Natural killer cell treated with Interleukin-12 subunit alpha and Interleukin-12 subunit beta and Interleukin-15 and Interleukin-18, amount 100 ng/mL, for 72 hours (primary cell): ENCODE results near the gene KIRREL2. TPM values are rescaled to one million over a fixed set of nuclear protein-coding genes. Genes with fewer than 3 reads are reported as not detected.
A peak's percentile ranks its signal among the peaks of the same experiment; 100 is the strongest.

Experiments used
- ATAC-seq, 2 donors: fragments of 150-1000 bp; cut with Tn5 transposase in 1 of 2; sonication (Bioruptor Pico), chemical (Tn5 transposase) in 1 of 2; 2 replicates each; pipeline ENCODE4 v1.10.0; 2021
- DNase-seq: peaks from one replicate; pipeline ENCODE4 v3.0.0; 2022; ENCODE audit warnings: low spot score
- H3K27ac Mint-ChIP-seq, 2 donors: 1 replicate in 1 of 2; 2 replicates in 1 of 2; pipeline ENCODE4 v1.8.0; 2022; ENCODE audit warnings: mixed read lengths in 2 of 2, mild to moderate bottlenecking in 1 of 2, moderate library complexity in 1 of 2
- H3K27me3 Mint-ChIP-seq, 2 donors: 1 replicate in 1 of 2; 2 replicates in 1 of 2; pipeline ENCODE4 v1.8.0; 2022; ENCODE audit warnings: mixed read lengths in 2 of 2
- H3K36me3 Mint-ChIP-seq: one replicate; pipeline ENCODE4 v1.8.0; 2022; ENCODE audit warnings: mixed read lengths
- H3K4me1 Mint-ChIP-seq, 2 donors: 1 replicate in 1 of 2; 2 replicates in 1 of 2; pipeline ENCODE4 v1.8.0; 2022; ENCODE audit warnings: low read depth in 2 of 2, mixed read lengths in 2 of 2, mild to moderate bottlenecking in 1 of 2
- H3K4me3 Mint-ChIP-seq: one replicate; pipeline ENCODE4 v1.8.0; 2022; ENCODE audit warnings: mixed read lengths
- H3K9me3 Mint-ChIP-seq: 2 replicates; pipeline ENCODE4 v1.8.0; 2022; ENCODE audit warnings: mixed read lengths
- total RNA-seq, 2 donors: library from RNA; stranded (reverse); gene quantifications; one replicate each; pipeline ENCODE4 v1.2.3, GENCODE V29; 2022

KIRREL2 gene
- total RNA-seq, 2 donors from 2014 or later = 1.3 to 2.2 TPM

DNA sequence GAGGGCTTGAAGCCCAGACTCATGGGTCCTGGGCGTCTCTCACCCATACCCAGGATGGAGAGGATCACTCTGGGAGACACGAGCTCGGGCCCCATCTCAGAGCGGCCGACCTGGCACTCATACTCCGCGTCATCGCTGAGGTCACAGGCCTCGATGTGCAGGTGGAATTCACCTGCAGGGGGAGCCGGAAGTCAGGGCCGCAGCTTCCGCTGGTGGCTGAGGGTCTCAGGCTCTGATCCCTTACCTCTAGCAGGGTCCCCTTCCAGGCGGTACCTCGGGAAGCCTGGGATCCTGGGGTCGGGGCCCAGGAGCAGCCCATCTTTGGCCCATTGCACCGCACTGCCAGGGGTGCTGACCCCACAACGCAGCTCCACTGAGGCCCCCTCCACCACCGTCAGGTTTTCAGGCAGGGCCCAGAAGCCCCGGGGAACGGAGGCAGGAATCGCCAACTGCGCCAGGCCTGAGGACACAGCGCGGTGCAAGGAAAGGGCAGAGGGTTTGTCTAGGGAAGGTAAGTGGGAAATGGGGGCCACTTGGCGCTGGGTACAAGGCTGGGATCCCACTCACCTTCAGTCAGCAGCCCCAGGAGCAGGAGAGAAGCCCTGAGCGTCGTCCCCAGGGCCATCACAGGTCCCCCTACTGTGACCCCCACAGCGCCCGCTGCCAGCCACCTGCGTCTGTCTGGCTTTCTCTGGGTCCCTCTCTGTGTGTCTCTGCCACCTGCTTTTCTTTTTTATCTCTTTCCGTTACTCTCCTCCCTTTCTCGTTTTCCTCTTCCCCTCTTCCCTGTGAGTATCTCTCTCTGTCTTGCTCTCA lies 5.3 kb upstream of the KIRREL2 start:
- ATAC-seq (no peak), DNase-seq (peak; percentile 48)
- no peaks in the 10 kb centered on the region for H3K36me3 Mint-ChIP-seq
- no peak overlapping the region for H3K27ac Mint-ChIP-seq
- no peaks in the 10 kb centered on the region for H3K9me3 Mint-ChIP-seq
- peaks cover 0 to 4% of the 10 kb centered on the region in 2 donors for H3K4me1 Mint-ChIP-seq
- no peak overlapping the region for H3K4me3 Mint-ChIP-seq
- H3K27me3 Mint-ChIP-seq = peaks cover 42 to 53% of the 10 kb centered on the region in 2 donors

DNA sequence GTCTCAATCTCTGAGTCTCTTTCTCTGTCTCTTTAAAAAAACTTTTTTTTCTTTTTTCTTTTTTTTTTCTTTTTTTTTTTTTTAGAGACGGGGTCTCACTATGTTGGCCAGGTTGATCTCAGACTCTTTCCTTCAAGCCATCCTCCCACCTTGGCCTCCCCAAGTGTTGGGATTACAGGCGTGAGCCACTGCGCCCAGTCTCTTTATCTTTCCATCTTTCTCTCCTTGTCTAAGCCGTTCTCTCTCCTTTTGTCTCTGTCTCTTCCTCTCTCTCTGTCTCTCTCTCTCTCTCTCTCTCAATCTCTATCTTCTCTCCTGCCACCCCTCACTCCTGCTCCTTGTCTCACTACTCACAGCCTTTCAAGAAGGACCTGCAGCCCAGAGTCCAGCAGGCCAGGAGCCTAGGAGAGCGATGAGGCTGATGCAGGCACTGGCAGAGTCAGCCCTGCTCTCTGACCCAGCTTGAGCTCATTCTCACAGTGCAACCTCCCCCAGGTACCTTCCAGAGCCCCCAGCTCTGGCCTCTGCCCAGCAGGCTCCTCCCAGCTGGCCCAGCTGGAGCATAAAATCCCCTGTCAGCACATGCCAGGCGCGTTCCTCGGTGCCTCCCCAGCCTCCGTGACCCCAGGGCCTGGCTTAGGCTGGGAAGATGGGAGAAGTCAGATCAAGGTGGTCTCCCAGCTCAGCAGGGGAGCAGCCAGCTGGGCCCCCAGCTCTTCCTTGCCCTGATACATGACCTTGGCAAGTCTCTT lies 4.5 kb upstream of the KIRREL2 start, which contains the start of gene NPHS1:
TSS of gene NPHS1 (minus strand) at position 476 of the 752 bp plus-strand sequence. CDS start 667 bp downstream, outside the sequence.
- Mint-ChIP-seq H3K27ac (no peak within 1 kb of the TSS), H3K4me3 (no peak within 1 kb of the TSS), H3K9me3 (no peaks in the 10 kb centered on the region), H3K36me3 (no peaks in the 10 kb centered on the region), H3K4me1 (peaks cover 0 to 5% of the 10 kb centered on the region in 2 donors), H3K27me3 (peaks cover 39 to 47% of the 10 kb centered on the region in 2 donors)
- ATAC-seq = no peak
- DNase-seq = peak; percentile 54

DNA sequence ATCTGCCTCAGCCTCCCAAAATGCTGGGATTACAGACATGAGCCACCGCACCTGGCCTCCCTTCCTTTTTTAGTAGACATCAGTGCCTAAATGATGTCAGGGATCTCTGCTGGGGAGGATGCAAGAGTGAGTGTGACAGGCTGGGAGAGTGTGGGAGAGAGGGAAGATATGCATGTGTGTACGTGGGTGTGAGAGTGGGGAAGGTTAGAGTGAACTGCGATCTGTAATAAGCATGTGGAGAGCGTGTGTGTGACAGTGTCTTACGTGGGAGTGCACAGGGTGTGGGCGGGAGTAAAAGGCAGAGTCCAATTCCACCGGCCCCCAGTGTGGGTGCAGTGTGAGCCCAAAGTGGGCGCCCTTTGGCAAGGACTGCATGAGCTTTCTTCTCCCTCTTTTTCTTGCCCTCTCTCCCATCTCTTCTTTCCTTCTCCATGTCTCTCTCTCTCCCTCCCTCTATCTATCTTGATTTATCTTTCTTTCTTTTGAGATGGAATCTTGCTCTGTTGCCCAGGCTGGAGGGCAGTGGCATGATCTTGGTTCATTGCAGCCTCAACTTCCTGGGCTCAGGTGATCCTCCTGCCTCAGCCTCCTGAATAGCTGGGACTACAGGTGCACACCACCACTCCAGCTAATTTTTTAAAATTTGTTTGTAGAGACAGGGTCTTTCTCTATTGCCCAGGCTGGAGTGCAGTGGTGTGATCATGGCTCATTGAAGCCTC lies 3.5 kb upstream of the KIRREL2 start:
- no peak overlapping the region for H3K4me3 Mint-ChIP-seq
- H3K27me3 Mint-ChIP-seq = peaks cover 43 to 53% of the 10 kb centered on the region in 2 donors
- H3K9me3 Mint-ChIP-seq = no peaks in the 10 kb centered on the region
- ATAC-seq = no peak
- no peaks in the 10 kb centered on the region for H3K36me3 Mint-ChIP-seq
- H3K4me1 Mint-ChIP-seq = peaks cover 0 to 8% of the 10 kb centered on the region in 2 donors
- DNase-seq = peak; percentile 10
- no peak overlapping the region for H3K27ac Mint-ChIP-seq

DNA sequence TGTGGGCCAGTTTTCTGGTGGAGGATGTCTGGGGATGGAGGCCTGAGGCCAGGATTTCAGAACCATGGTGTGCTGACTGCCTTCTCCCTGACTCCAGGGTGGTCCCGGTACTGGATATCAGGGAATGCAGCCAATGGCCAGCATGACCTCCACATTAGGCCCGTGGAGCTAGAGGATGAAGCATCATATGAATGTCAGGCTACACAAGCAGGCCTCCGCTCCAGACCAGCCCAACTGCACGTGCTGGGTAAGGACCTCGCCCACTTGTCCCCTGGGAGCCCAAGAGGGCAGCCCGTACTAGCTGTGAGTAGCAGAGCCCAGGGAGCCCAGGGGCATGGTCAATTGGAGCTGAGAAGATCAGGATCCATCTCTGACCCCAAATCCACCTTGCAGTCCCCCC lies 1.6 kb downstream of the KIRREL2 start:
- ATAC-seq (no peak), DNase-seq (peak; percentile 52)
- Mint-ChIP-seq H3K4me3 (peak overlapping the region; percentile 32), H3K27me3 (peaks cover 40 to 51% of the 10 kb centered on the region in 2 donors), H3K36me3 (no peaks in the 10 kb centered on the region), H3K27ac (no peak overlapping the region), H3K9me3 (no peaks in the 10 kb centered on the region), H3K4me1 (peaks cover 0 to 8% of the 10 kb centered on the region in 2 donors)

DNA sequence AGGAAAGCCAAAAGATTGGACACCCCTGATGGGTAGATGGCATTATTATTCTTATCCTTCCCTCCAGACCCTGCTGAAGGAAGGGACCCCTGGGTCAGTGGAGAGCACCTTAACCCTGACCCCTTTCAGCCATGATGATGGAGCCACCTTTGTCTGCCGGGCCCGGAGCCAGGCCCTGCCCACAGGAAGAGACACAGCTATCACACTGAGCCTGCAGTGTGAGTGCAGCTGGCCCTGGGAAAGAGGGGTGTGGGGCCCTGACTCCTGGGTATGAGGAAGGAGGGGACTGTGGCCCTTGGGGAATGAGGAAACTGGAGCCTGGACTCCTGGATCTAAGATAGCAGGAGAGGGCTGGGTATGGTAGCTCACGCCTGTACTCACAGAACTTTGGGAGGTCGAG lies 2.7 kb downstream of the KIRREL2 start:
- H3K27me3 Mint-ChIP-seq = peaks cover 38 to 44% of the 10 kb centered on the region in 2 donors
- H3K4me3 Mint-ChIP-seq = no peak overlapping the region
- no peaks in the 10 kb centered on the region for H3K9me3 Mint-ChIP-seq
- no peaks in the 10 kb centered on the region for H3K36me3 Mint-ChIP-seq
- peaks cover 0 to 8% of the 10 kb centered on the region in 2 donors for H3K4me1 Mint-ChIP-seq
- no peak overlapping the region for H3K27ac Mint-ChIP-seq
- ATAC-seq (no peak), DNase-seq (peak; percentile 54)

DNA sequence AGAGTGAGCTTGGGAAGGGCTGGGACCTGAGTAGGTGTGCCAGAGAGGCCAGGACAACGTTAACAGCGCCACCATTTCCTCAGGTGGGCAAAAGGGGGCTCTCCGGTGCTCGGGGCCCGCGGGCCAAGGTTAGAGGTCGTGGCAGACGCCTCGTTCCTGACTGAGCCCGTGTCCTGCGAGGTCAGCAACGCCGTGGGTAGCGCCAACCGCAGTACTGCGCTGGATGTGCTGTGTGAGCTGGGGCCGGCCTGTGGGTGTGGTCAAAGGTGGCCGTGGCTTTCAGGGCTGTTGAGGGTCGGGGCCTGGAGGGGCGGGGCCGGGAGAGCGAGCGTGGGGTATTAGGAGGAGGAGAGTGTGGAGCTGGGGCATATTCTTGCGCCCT lies 3.7 kb downstream of the KIRREL2 start:
- Mint-ChIP-seq H3K36me3 (no peaks in the 10 kb centered on the region), H3K4me3 (no peak overlapping the region), H3K27ac (no peak overlapping the region), H3K4me1 (peaks cover 0 to 10% of the 10 kb centered on the region in 2 donors), H3K27me3 (peaks cover 37 to 43% of the 10 kb centered on the region in 2 donors), H3K9me3 (no peaks in the 10 kb centered on the region)
- no peak for ATAC-seq
- DNase-seq = no peak

DNA sequence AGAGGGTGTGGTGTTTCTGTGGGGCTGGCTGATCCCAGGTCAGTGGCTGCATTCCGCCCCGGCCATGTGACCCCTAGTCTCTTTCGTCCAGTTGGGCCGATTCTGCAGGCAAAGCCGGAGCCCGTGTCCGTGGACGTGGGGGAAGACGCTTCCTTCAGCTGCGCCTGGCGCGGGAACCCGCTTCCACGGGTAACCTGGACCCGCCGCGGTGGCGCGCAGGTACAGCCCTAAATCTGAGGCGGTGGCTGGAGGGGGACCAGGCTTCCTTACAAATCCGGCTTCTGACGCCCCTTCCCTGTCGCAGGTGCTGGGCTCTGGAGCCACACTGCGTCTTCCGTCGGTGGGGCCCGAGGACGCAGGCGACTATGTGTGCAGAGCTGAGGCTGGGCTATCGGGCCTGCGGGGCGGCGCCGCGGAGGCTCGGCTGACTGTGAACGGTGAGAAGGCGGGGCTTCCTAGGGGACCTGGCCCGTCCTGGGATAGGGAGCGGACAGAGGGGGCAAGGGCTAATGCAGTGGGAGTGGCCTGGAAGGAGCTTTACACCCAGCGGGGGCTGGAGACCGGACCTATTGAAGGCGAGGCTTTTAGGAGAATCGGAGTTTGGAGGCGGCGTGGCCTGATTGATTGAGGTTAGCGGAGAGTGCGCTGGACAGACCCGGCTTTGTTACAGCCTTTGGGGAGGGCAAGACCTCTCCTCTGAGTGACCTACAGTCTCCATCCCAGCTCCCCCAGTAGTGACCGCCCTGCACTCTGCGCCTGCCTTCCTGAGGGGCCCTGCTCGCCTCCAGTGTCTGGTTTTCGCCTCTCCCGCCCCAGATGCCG lies 4.3 kb downstream of the KIRREL2 start:
- no peaks in the 10 kb centered on the region for H3K9me3 Mint-ChIP-seq

DNA sequence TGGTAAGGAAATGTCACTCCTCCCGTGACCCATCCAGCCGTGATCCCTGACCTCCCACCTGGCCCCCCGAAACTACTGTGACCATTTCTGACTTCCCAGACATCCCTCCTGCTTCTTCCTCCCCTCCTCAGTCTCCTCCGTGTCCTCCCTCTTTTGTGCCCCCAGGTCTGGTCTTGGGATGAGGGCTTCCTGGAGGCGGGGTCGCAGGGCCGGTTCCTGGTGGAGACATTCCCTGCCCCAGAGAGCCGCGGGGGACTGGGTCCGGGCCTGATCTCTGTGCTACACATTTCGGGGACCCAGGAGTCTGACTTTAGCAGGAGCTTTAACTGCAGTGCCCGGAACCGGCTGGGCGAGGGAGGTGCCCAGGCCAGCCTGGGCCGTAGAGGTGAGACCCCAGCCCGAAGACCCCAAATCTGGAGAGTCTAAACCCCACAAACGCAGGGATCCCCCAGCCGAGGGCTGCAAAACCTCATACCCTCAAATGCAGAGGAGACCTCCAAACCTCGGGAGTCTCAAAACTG lies 5.0 kb downstream of the KIRREL2 start:
- no peaks in the 10 kb centered on the region for H3K36me3 Mint-ChIP-seq
- H3K9me3 Mint-ChIP-seq = no peaks in the 10 kb centered on the region
- H3K4me3 Mint-ChIP-seq = no peak overlapping the region
- no peak for ATAC-seq
- peaks cover 0 to 8% of the 10 kb centered on the region in 2 donors for H3K4me1 Mint-ChIP-seq
- H3K27ac Mint-ChIP-seq = no peak overlapping the region
- DNase-seq = peak; percentile 49
- H3K27me3 Mint-ChIP-seq = peaks cover 44 to 51% of the 10 kb centered on the region in 2 donors

More for the DNA sequence above, 4.3 kb downstream of the KIRREL2 start:
- ATAC-seq = no peak
- peak; percentile 47 for DNase-seq
- H3K4me3 Mint-ChIP-seq = no peak overlapping the region
- H3K27me3 Mint-ChIP-seq = peaks cover 40 to 44% of the 10 kb centered on the region in 2 donors
- no peak overlapping the region for H3K27ac Mint-ChIP-seq
- H3K4me1 Mint-ChIP-seq = peaks cover 0 to 10% of the 10 kb centered on the region in 2 donors
- H3K36me3 Mint-ChIP-seq = no peaks in the 10 kb centered on the region

DNA sequence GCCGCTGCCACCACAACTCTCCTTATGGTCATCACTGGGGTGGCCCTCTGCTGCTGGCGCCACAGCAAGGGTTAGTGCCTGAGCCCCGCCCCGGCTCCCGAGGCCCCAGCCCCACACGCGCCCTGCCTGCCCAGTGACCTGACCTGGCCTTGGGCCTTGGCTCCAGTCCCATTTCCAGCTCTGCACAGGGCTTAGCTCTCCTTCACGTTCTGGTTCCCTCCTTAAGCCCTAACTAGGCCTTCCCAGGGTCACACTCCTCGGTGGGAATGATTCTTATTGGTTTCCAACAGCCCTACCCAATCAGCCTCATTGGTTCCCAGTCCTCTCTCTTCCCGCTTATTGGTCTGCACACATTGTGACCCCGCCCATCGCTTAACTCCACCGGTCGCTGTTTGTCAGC lies 5.8 kb downstream of the KIRREL2 start:
- no peak overlapping the region for H3K4me3 Mint-ChIP-seq
- H3K9me3 Mint-ChIP-seq = no peaks in the 10 kb centered on the region
- ATAC-seq (no peak), DNase-seq (peak; percentile 47)
- H3K36me3 Mint-ChIP-seq = no peaks in the 10 kb centered on the region
- peaks cover 43 to 56% of the 10 kb centered on the region in 2 donors for H3K27me3 Mint-ChIP-seq
- H3K4me1 Mint-ChIP-seq = peaks cover 0 to 5% of the 10 kb centered on the region in 2 donors
- H3K27ac Mint-ChIP-seq = no peak overlapping the region

DNA sequence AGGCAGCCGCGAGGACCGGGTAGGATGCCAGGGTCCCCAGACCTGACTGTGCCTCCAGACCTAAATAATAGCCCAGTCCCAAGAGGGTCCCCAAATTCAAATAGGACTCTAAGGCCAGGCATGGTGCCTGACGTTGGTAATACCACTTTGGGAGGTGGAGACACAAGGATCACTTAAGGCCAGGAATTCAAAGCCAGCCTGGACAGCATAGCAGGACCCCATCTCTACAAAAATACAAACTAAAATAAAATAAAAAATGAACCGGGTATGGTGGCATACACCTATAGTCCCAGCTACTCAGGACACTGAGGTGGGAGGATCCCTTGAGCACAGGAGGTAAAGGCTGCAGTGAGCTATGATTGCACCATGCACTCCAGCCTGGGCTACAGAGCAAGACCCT lies 6.3 kb downstream of the KIRREL2 start:
- no peak for ATAC-seq
- Mint-ChIP-seq H3K4me1 (peaks cover 0 to 8% of the 10 kb centered on the region in 2 donors), H3K9me3 (no peaks in the 10 kb centered on the region), H3K27ac (no peak overlapping the region), H3K27me3 (peaks cover 44 to 56% of the 10 kb centered on the region in 2 donors), H3K4me3 (no peak overlapping the region), H3K36me3 (no peaks in the 10 kb centered on the region)
- DNase-seq = no peak

DNA sequence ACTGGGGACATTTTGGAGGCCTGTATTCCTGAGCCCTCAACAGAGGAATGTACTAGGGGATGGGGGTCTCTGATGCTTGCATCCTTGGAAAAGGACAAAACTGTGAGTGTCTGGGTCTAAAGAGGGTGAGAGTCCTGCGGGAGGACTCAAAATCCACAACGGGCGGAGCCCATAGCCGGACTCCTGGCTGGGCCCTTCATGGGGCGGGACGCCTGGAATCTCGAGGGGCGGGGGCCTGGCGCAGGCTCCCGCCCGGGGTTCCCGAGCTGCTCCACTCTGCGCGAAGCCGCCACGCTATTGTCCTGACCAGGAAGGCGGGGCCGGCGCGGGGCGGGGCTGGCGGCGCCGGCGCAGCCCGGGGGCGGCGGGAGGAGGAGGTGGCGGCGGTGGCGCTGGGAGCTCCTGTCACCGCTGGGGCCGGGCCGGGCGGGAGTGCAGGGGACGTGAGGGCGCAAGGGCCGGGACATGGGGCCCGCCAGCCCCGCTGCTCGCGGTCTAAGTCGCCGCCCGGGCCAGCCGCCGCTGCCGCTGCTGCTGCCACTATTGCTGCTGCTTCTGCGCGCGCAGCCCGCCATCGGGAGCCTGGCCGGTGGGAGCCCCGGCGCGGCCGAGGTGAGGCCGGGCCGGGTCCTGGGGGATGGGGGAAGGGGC lies 11.6 kb downstream of the KIRREL2 start, which contains the start of gene APLP1:
TSS of gene APLP1 (plus strand) at position 403 of the 651 bp plus-strand sequence. CDS start at position 466, 63 bp downstream.
- Mint-ChIP-seq H3K27ac (no peak within 1 kb of the TSS), H3K9me3 (peaks cover 6% of the 10 kb centered on the region), H3K4me3 (peak within 1 kb of the TSS; percentile 34), H3K4me1 (peaks cover 14 to 18% of the 10 kb centered on the region in 2 donors), H3K36me3 (no peaks in the 10 kb centered on the region), H3K27me3 (peaks cover 37 to 45% of the 10 kb centered on the region in 2 donors)
- ATAC-seq = peak; percentile 80 to 90
- peak; percentile 82 for DNase-seq

DNA sequence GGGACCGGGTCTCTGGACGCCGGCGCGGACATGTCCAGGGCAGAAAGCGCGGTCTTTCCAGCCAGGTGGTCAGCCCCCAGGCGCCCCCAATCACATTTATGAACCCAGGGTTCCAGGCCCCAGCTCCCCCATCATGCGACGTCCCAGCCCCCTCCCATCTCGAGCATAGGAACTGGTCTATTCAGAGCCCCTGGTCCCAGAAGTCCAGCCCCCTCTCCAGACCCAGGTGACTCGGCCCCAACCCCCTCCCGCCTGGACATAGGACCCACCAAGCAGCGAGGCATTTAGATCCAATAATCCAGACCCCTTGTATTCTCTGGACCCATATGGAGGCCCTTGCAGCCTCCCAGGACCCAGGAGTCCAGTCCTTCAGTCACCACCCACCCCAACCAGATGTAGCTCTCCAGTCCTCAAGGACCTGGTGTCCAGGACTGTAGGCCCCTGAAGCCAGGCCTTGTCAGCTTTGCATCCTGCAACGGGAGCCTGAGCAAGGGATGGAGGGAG lies 12.2 kb downstream of the KIRREL2 start:
- Mint-ChIP-seq H3K9me3 (peaks cover 6% of the 10 kb centered on the region), H3K36me3 (no peaks in the 10 kb centered on the region), H3K27ac (no peak overlapping the region), H3K4me3 (peak overlapping the region; percentile 34), H3K4me1 (peaks cover 14 to 18% of the 10 kb centered on the region in 2 donors), H3K27me3 (peaks cover 37 to 45% of the 10 kb centered on the region in 2 donors)
- ATAC-seq = no peak
- no peak for DNase-seq
